Stimulated activated CD8-positive, alpha-beta memory T cell treated with anti-CD3 and anti-CD28 coated beads, Interleukin-4, amount 100 ng/mL, for 24 hours (primary cell): Measurements from ENCODE around the gene SUPT4H1.

Source experiments
- DNase-seq: peaks from one replicate; pipeline ENCODE4 v3.0.0-alpha.2; 2020; ENCODE audit warnings: low read depth

SUPT4H1 gene

GRCh38 chr17:58303971-58304749, 47.8 kb downstream of the SUPT4H1 start:
- DNase-seq: peak; percentile 29

GRCh38 chr17:58302919-58303585, 48.9 kb downstream of the SUPT4H1 start:
- no peak for DNase-seq

- no peak for DNase-seq
Observed at GRCh38 chr17:58302171-58302918, 49.7 kb downstream of the SUPT4H1 start.

- no peak for DNase-seq
Observed at GRCh38 chr17:58301504-58302150, 50.4 kb downstream of the SUPT4H1 start.

GRCh38 chr17:58300336-58300735, 51.7 kb downstream of the SUPT4H1 start:
- no peak for DNase-seq
